SK-N-SH (cell line): ENCODE measurements around the gene RNF7. TPM values are rescaled to one million over a fixed set of nuclear protein-coding genes. Genes with fewer than 3 reads are reported as not detected.

Experiments used
- CTCF ChIA-PET: fragments of 300-600, 350-600 bp; formaldehyde crosslinking; extraction: SDS; loops from one replicate; lab custom pipeline; 2021; lab: Yijun Ruan, JAX
- POLR2A ChIA-PET: fragments of 350-600 bp; sonication (Branson Sonifier 250); formaldehyde crosslinking; extraction: SDS; loops from one replicate; lab custom pipeline; 2020; ENCODE audit warnings: antibody characterized with exemption, inconsistent platforms; lab: Yijun Ruan, JAX
- DNase-seq: peaks from one replicate; pipeline ENCODE4 v3.0.0; 2012
- H2AFZ ChIP-seq: fragments of 200-600 bp; sonication (generic); 2 replicates; pipeline ENCODE4 v1.8.1; 2016; ENCODE audit warnings: antibody characterized with exemption, mild to moderate bottlenecking, low read depth
- H3F3A ChIP-seq: fragments of 200-600 bp; sonication (generic); replicated peaks from 2 replicates; pipeline ENCODE3; 2016; ENCODE audit warnings: antibody characterized with exemption, mild to moderate bottlenecking; ENCODE audit not compliant: insufficient read depth
- H3K27ac ChIP-seq, 2 experiments: fragments of 200-500 bp in 1 of 2; fragments of 200-600 bp in 1 of 2; sonication (Bioruptor generic) in 1 of 2; sonication (generic), shearing (Covaris generic) in 1 of 2; 2 replicates each; pipeline versions ENCODE4 v1.5.1 to v1.6.1; 2014 to 2016; ENCODE audit warnings: low read depth in 2 of 2, inconsistent platforms in 1 of 2, low read length in 1 of 2, mild to moderate bottlenecking in 1 of 2, mixed read lengths in 1 of 2
- H3K27me3 ChIP-seq: fragments of 200-600 bp; sonication (generic), shearing (Covaris generic); 2 replicates; pipeline ENCODE4 v1.6.1; 2016; ENCODE audit warnings: mixed run types; ENCODE audit not compliant: insufficient read depth
- H3K36me3 ChIP-seq, 2 experiments: fragments of 200-500 bp in 1 of 2; fragments of 200-600 bp in 1 of 2; sonication (Bioruptor generic) in 1 of 2; sonication (generic) in 1 of 2; replicated peaks in 1 of 2; 2 replicates each; pipeline versions ENCODE3 to v1.5.1; 2014 to 2016; ENCODE audit warnings: low read length in 1 of 2, mild to moderate bottlenecking in 1 of 2; ENCODE audit not compliant: insufficient read depth in 2 of 2, control insufficient read depth in 1 of 2
- H3K4me1 ChIP-seq, 2 experiments: fragments of 200-500 bp in 1 of 2; fragments of 200-600 bp in 1 of 2; sonication (Bioruptor generic) in 1 of 2; sonication (generic), shearing (Covaris generic) in 1 of 2; 2 replicates each; pipeline versions ENCODE4 v1.5.1 to v1.6.1; 2014 to 2016; ENCODE audit warnings: low read depth in 1 of 2, low read length in 1 of 2, mixed run types in 1 of 2; ENCODE audit not compliant: insufficient read depth in 2 of 2, control insufficient read depth in 1 of 2
- H3K4me2 ChIP-seq: fragments of 200-600 bp; sonication (generic), shearing (Covaris generic); 2 replicates; pipeline ENCODE4 v1.6.1; 2017; ENCODE audit warnings: mixed run types
- H3K4me3 ChIP-seq, 2 experiments: fragments of 200-500 bp in 1 of 2; fragments of 200-600 bp in 1 of 2; sonication (Bioruptor generic) in 1 of 2; sonication (generic), shearing (Covaris generic) in 1 of 2; 2 replicates each; pipeline versions ENCODE4 v1.5.1 to v1.8.1; 2014 to 2016; ENCODE audit warnings: low read depth in 2 of 2, inconsistent platforms in 1 of 2, low read length in 1 of 2, mild to moderate bottlenecking in 1 of 2, mixed read lengths in 1 of 2, moderate library complexity in 1 of 2
- H3K79me2 ChIP-seq: fragments of 200-600 bp; sonication (generic); 2 replicates; pipeline ENCODE4 v1.8.1; 2017; ENCODE audit warnings: mild to moderate bottlenecking; ENCODE audit not compliant: insufficient read depth
- H3K9ac ChIP-seq: fragments of 200-600 bp; sonication (generic); 2 replicates; pipeline ENCODE4 v1.6.1; 2017; ENCODE audit warnings: mixed run types
- H3K9me2 ChIP-seq: fragments of 200-600 bp; sonication (generic); 2 replicates; pipeline ENCODE4 v1.6.1; 2017; ENCODE audit warnings: mixed run types
- H3K9me3 ChIP-seq: fragments of 200-600 bp; sonication (generic); 2 replicates; pipeline ENCODE4 v1.6.1; 2017; ENCODE audit warnings: mixed run types, mild to moderate bottlenecking, moderate library complexity
- H4K20me1 ChIP-seq: fragments of 200-600 bp; sonication (generic); 2 replicates; pipeline ENCODE4 v1.6.1; 2017; ENCODE audit warnings: mild to moderate bottlenecking, mixed run types; ENCODE audit not compliant: insufficient read depth
- CHD2 ChIP-seq: fragments of 150-350 bp; IDR thresholded peaks from 2 replicates; pipeline ENCODE4 v1.6.1; 2018; ENCODE audit warnings: low read length; ENCODE audit not compliant: partially characterized antibody
- EP300 ChIP-seq, 2 experiments: IDR thresholded peaks; 2 replicates each; pipeline versions ENCODE4 v1.4.0 to v1.6.1; 2012; ENCODE audit warnings: borderline replicate concordance in 1 of 2, low read depth in 1 of 2, low read length in 1 of 2
- FOSL2 ChIP-seq: IDR thresholded peaks from 2 replicates; pipeline ENCODE4 v1.4.0; 2012; ENCODE audit warnings: low read depth, mild to moderate bottlenecking, moderate library complexity, borderline replicate concordance
- FOXM1 ChIP-seq: IDR thresholded peaks from 2 replicates; pipeline ENCODE4 v1.4.0; 2012; ENCODE audit warnings: low read depth, mild to moderate bottlenecking
- GATA2 ChIP-seq: sonication (generic); formaldehyde crosslinking; IDR thresholded peaks from 2 replicates; pipeline ENCODE4 v1.5.0; 2020; ENCODE audit warnings: mild to moderate bottlenecking, missing genetic modification reagents
- IRF3 ChIP-seq: fragments of 150-350 bp; IDR thresholded peaks from 2 replicates; pipeline ENCODE4 v1.6.1; 2016; ENCODE audit warnings: mild to moderate bottlenecking, low read depth, low read length
- RFX5 ChIP-seq: IDR thresholded peaks from 2 replicates; pipeline ENCODE4 v1.6.1; 2012; ENCODE audit warnings: mild to moderate bottlenecking, improper control_type of control experiment, low read length
- RXRA ChIP-seq: IDR thresholded peaks from 2 replicates; pipeline ENCODE4 v1.4.0; 2012; ENCODE audit warnings: low read depth, mild to moderate bottlenecking, borderline replicate concordance
- SIN3A ChIP-seq: IDR thresholded peaks from 2 replicates; pipeline ENCODE4 v1.6.1; 2012; ENCODE audit warnings: low read depth, mild to moderate bottlenecking, low read length, moderate library complexity, borderline replicate concordance
- SMC3 ChIP-seq: IDR thresholded peaks from 2 replicates; pipeline ENCODE4 v1.6.1; 2012; ENCODE audit warnings: low read depth, low read length, improper control_type of control experiment
- WGBS: methylation state at CpG from one replicate; pipeline ENCODE4 v1.1.6; 2017; ENCODE audit warnings: low lambda C conversion rate; 5-methylcytosine and 5-hydroxymethylcytosine counted together
- polyA plus RNA-seq, 3 experiments: library from polyadenylated mRNA; depleted of rRNA; stranded (reverse); fragments of >200 nt; gene quantifications; 2 replicates each; pipeline ENCODE4 v1.2.3, GENCODE V29; 2012
- TF ChIP-seq, protein P1 (sequence below): fragments of 200-600 bp; sonication (generic); IDR thresholded peaks from 2 replicates; pipeline ENCODE4 v1.6.1; 2017; ENCODE audit warnings: antibody characterized with exemption, mild to moderate bottlenecking, moderate library complexity
- TF ChIP-seq, protein P2 (sequence below): fragments of 150-350 bp; IDR thresholded peaks from 2 replicates; pipeline ENCODE4 v1.6.1; 2017; ENCODE audit warnings: antibody characterized with exemption, low read length, low read depth, borderline replicate concordance
- TF ChIP-seq, protein P3 (sequence below): IDR thresholded peaks from 2 replicates; pipeline ENCODE4 v1.4.0; 2012; ENCODE audit warnings: low read depth, borderline replicate concordance

The RNF7 gene
- polyA plus RNA-seq, 1 of the 3 experiments (the other 2 are of a cell fraction) = 77.1 TPM

DNA sequence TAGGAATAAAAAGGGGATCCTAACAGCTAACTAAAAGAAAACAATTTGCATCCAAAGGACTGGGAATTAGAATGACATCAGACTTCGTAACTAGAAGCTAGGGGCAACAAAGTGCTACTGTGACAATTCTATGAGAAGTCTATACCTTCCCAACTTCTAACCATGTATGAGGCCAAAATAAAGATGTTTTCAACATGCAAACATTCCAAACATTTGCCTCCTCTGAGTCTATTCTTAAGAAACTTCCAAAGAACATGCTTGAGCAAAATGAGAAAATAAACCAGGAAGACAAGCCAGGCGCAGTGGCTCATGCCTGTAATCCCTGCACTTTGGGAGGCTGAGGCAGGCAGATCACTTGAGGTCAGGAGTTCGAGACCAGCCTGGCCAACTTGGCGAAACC is 13.1 kb upstream of the RNF7 start:
- ChIA-PET CTCF (interaction anchor here (2.8 kb wide), 1 partner anchor 13 kb away, joined by 8 read pairs; the partner anchor contains the start of gene RNF7), POLR2A (no interaction called here)
- H3K4me3 ChIP-seq = no peak overlapping the region

GRCh38 chr3:141726483-141726882 is 11.6 kb upstream of the RNF7 start:
- Histone ChIP-seq H3K9me2 (no peaks in the 10 kb centered on the region), H3K9ac (no peak overlapping the region), H2AFZ (no peak overlapping the region), H3K27ac (no peak overlapping the region), H3K36me3 (no peaks in the 10 kb centered on the region), H3K9me3 (no peaks in the 10 kb centered on the region), H3K27me3 (no peaks in the 10 kb centered on the region), H3K79me2 (no peaks in the 10 kb centered on the region), H3K4me3 (no peak overlapping the region), H3F3A (no peaks in the 10 kb centered on the region), H3K4me1 (no peaks in the 10 kb centered on the region), H4K20me1 (no peaks in the 10 kb centered on the region), H3K4me2 (no peak overlapping the region)
- POLR2A ChIA-PET = interaction anchor here (1.0 kb wide), 1 partner anchor 12 kb away, joined by 3 read pairs; the partner anchor contains the start of gene RNF7
- TF ChIP-seq IRF3 (no peak), FOSL2 (no peak), RXRA (no peak), RFX5 (no peak), EP300 (IDR thresholded peaks at IDR 0.05; ENCODE audit: borderline replicate concordance in 1 of 2, low read depth in 1 of 2, low read length in 1 of 2) (no peak), GATA2 (CRISPR knock-in tag) (no peak), CHD2 (no peak), SMC3 (no peak)
- TF ChIP-seq, protein P1, sequence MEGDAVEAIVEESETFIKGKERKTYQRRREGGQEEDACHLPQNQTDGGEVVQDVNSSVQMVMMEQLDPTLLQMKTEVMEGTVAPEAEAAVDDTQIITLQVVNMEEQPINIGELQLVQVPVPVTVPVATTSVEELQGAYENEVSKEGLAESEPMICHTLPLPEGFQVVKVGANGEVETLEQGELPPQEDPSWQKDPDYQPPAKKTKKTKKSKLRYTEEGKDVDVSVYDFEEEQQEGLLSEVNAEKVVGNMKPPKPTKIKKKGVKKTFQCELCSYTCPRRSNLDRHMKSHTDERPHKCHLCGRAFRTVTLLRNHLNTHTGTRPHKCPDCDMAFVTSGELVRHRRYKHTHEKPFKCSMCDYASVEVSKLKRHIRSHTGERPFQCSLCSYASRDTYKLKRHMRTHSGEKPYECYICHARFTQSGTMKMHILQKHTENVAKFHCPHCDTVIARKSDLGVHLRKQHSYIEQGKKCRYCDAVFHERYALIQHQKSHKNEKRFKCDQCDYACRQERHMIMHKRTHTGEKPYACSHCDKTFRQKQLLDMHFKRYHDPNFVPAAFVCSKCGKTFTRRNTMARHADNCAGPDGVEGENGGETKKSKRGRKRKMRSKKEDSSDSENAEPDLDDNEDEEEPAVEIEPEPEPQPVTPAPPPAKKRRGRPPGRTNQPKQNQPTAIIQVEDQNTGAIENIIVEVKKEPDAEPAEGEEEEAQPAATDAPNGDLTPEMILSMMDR = no peak
- TF ChIP-seq, protein P2, sequence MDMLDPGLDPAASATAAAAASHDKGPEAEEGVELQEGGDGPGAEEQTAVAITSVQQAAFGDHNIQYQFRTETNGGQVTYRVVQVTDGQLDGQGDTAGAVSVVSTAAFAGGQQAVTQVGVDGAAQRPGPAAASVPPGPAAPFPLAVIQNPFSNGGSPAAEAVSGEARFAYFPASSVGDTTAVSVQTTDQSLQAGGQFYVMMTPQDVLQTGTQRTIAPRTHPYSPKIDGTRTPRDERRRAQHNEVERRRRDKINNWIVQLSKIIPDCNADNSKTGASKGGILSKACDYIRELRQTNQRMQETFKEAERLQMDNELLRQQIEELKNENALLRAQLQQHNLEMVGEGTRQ = no peak
- 16% methylated on average over 1 of the region's 1 CpG for whole genome bisulfite sequencing
- no peak for DNase-seq
- CTCF ChIA-PET = interaction anchor here (1.0 kb wide), 1 partner anchor 10 kb away, joined by 3 read pairs; no protein-coding TSS in a partner anchor

More for the DNA sequence above, 13.1 kb upstream of the RNF7 start:
- Histone ChIP-seq H3K36me3 (no peaks in the 10 kb centered on the region), H3K4me2 (no peak overlapping the region), H3K4me1 (no peaks in the 10 kb centered on the region), H3K9ac (no peak overlapping the region), H3K9me3 (no peaks in the 10 kb centered on the region)
- 73% methylated on average over 4 of the region's 4 CpGs for whole genome bisulfite sequencing
- TF ChIP-seq RXRA (no peak), SIN3A (no peak), FOXM1 (no peak), CHD2 (no peak)
- TF ChIP-seq, protein P3, sequence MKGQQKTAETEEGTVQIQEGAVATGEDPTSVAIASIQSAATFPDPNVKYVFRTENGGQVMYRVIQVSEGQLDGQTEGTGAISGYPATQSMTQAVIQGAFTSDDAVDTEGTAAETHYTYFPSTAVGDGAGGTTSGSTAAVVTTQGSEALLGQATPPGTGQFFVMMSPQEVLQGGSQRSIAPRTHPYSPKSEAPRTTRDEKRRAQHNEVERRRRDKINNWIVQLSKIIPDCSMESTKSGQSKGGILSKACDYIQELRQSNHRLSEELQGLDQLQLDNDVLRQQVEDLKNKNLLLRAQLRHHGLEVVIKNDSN = no peak
- TF ChIP-seq, all 33 proteins: peak for 0
- Histone ChIP-seq H3K79me2 (no peaks in the 10 kb centered on the region), H3F3A (no peaks in the 10 kb centered on the region), H2AFZ (0 out of 2 replicates have a peak overlapping the region, but pooled peaks have one; percentile 6), H3K9me2 (no peaks in the 10 kb centered on the region), H3K27ac (no peak overlapping the region), H3K27me3 (no peaks in the 10 kb centered on the region), H4K20me1 (no peaks in the 10 kb centered on the region)
- no peak for DNase-seq
